GM19239 (cell line): ENCODE results near the gene ATP6AP1.
"Not testable (repeated sequence)": the region's sequence is repeated elsewhere in the genome, so short reads cannot be mapped to it uniquely, and the experiment has no call there.

Experiments
- DNase-seq: peaks from one replicate; pipeline ENCODE4 v3.0.0; 2011; ENCODE audit warnings: low spot score; ENCODE audit not compliant: insufficient read length
- FAIRE-seq: peaks from 2 replicates; lab custom pipeline; 2011; peaks lifted over from hg19 to GRCh38; lab: Jason Lieb, UNC

Gene ATP6AP1, protein sequence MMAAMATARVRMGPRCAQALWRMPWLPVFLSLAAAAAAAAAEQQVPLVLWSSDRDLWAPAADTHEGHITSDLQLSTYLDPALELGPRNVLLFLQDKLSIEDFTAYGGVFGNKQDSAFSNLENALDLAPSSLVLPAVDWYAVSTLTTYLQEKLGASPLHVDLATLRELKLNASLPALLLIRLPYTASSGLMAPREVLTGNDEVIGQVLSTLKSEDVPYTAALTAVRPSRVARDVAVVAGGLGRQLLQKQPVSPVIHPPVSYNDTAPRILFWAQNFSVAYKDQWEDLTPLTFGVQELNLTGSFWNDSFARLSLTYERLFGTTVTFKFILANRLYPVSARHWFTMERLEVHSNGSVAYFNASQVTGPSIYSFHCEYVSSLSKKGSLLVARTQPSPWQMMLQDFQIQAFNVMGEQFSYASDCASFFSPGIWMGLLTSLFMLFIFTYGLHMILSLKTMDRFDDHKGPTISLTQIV

DNA sequence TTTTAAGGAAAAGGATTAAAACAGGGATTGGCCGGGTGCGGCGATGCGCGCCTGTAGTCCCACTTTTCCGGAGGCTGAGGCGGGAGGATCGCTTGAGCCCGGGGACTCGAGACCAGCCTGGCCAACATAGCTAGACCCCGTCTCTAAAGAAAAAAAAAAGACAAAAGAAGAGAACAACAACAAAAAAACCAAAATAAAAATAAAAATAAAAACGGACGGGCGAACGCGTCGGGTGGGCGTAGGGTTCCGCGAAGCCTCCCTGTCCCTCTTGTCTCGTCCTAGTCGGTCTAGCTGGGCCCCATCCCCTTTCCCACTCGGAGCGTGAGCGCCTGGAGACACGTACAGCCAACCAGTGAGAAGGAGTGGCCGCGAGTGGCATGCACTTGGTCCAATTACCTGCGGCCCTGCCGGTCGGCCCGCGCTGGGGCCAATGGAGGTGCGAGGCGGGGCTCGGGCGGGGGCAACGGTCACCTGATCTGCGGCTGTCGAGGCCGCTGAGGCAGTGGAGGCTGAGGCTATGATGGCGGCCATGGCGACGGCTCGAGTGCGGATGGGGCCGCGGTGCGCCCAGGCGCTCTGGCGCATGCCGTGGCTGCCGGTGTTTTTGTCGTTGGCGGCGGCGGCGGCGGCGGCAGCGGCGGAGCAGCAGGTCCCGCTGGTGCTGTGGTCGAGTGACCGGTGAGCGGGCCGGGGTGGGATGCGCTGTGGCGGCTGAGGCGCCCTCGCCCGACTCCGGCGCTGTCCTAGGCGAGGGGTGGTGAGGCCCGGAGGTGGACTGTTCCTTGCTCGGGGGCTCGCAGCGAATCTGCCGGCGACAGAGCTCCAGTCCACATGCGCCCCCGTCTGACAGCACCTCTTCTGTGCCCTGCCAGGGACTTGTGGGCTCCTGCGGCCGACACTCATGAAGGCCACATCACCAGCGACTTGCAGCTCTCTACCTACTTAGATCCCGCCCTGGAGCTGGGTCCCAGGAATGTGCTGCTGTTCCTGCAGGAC is at the start of gene ATP6AP1:
TSS of gene ATP6AP1 (plus strand) at position 502 of the 996 bp plus-strand sequence. CDS start at position 518, 16 bp downstream.
- FAIRE-seq (peak; percentile 97), DNase-seq (peak; percentile 84)

GRCh38 chrX:154378799-154379568 is 49.5 kb upstream of the ATP6AP1 start, which contains the start of gene EMD:
EMD (plus strand) TSS chrX:154379295; CDS start chrX:154379485, 190 bp downstream.
- FAIRE-seq, result peak; percentile 99
- no peak for DNase-seq

DNA sequence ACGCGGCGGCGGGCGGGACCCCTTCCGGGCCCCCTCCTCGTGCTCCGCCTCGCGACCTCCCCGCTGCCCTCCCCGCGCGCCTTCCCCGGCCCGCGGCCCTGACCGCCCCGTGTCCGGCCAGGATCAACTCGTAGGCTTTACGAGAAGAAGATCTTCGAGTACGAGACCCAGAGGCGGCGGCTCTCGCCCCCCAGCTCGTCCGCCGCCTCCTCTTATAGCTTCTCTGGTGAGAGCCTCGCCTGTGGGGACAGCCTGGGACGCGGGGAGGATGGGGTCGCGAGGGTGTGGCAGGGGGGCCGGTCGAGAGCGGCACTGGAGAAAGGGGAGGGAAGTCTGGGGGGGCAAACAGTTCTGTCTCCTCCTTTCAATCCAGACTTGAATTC is 48.9 kb upstream of the ATP6AP1 start:
- DNase-seq (no peak), FAIRE-seq (no peak)

- FAIRE-seq (no peak), DNase-seq (no peak)
These were observed 48.3 kb upstream of the ATP6AP1 start for GRCh38 chrX:154380153-154380552.

GRCh38 chrX:154380787-154381186 is 47.7 kb upstream of the ATP6AP1 start:
- FAIRE-seq (no peak), DNase-seq (no peak)

DNA sequence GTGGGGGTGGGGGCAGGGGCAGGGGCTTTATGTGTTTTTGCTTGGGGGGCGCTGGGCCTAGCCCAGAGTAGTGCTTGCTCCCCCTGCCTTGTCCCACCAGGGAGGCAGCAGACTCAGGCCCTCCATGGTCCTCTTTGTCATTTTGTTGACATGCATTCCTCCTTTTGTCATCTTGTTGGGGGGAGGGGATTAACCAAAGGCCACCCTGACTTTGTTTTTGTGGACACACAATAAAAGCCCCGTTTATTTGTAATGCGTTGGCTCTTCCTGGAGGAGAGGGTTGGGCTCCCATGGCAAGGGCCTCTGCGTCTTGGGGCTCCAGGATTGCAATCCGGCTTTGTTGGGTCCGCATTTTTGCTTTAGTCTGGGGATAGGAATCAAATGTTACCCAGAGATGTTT is 47.2 kb upstream of the ATP6AP1 start:
- FAIRE-seq, result no peak
- DNase-seq, result no peak

GRCh38 chrX:154382483-154383069 is 45.9 kb upstream of the ATP6AP1 start:
- DNase-seq (no peak), FAIRE-seq (no peak)

DNA sequence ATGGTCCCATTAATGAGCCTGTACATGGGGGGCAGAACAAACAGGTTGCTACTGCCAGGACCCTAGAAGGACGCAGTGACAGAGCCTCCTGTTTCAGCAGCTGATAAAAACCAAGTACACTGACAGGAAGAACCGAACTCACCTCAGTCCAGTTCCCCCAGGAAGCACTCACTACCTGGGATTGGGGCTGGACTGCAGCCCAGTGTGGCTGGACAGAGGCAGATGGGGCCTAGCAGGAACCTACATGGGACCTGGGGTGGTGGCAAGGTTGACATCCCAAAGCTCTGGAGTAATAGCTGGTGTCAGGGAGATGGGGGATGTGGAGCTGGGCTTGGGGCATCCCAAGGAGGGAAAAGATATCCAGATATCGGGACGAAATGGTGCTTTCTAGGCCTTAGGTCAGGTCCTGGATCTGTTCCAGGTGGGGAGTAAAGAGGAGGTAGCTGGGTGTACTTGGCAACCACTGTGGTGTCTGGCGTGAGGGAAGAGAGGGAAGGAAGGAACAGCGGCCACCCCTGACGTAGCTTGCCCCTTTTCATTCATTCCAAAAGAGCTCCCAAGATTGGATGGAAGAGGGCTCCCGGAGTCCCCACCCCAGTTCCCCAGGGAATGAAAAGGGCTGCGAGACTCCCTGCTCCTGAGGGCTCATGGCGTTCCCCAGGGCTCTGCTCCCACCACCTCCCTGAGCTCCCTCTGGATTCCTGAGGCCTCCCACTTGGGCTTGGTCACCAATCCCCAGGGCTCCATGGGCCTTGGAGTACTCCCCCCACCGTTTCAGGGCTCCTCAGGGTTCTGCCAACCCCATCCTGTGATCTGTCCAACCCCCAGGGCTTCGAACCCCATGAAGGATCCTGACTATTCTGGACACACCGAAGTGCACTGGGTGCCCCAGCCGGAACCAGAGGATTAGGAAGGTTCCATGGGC is 44.9 kb upstream of the ATP6AP1 start:
- DNase-seq, result no peak
- FAIRE-seq, result no peak

DNA sequence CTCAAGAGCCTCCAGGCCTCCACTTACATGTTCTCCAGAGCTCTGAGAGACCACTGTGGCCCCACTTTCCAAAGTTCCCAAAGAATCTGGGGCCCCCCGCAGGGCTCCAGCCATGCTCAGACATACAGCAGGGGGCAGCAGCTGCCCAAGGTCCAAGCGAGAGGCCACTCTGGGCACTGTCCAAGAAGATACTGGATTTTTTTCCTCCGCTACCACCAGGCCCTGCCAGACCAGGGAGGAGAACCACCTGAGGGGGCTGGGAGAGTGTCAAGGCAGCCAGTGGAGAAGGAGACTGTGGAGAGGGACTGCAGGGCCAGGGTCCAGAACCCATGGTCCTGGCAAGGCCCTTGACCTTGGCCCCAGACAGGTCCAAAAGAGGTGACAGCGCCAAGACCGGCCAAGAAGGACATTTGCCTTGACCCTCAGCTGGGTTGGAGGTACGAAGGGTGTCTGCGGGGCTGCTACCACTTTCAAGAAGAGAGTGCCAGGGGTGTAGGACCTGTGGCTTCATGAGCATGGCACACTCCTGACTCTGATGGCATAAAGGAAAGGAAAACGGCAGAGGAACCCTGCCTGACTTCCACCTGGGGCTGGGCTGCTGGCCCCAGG is 44.1 kb upstream of the ATP6AP1 start:
- FAIRE-seq (peak; percentile 64), DNase-seq (no peak)

DNA sequence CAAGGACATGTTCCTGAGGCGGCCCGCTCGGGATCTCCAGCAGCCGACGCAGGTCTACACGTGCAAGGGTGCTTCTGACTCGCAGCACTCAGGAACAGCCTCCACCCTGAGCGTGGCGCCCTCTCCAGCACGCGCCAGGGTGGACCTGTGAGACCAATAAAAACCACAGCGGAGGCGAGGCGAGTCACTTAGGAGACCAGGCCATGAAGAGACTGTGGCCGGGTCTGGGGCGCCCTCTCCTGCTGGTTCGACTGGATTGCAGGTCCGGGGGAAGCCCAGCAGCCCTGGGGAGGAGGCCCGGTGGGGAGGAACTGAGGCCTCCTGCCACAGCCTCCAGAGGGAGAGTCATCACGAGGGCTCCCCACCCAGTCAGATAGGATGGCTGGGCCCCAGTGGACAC is 40.4 kb upstream of the ATP6AP1 start:
- not testable (repeated sequence) for DNase-seq

DNA sequence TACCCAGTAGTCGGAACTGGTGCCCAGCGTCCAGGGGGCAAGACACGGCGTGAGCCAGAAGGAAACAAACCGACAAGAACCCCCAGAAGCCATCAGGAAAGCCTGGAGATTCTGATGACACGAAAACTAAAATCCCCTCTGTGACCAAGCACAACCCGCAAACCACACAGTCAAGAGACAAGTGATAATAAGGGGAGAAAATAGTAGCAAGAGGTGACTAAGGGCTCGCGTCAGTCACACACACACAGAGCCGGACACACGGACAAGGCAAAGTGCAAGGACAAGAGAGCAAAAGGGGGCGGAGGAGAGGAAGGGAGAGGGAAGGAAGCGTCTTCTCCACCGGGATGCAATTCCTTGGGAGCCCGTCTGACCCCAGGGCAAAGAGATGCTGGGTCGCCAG is 39.8 kb upstream of the ATP6AP1 start:
- DNase-seq, FAIRE-seq: not testable (repeated sequence)

More for the DNA sequence above, 40.4 kb upstream of the ATP6AP1 start:
- FAIRE-seq, result peak; percentile 98

GRCh38 chrX:154389812-154390747 is 38.4 kb upstream of the ATP6AP1 start:
- not testable (repeated sequence) for DNase-seq
- peak; percentile 95 for FAIRE-seq

GRCh38 chrX:154396363-154396762 is 32.1 kb upstream of the ATP6AP1 start:
- DNase-seq, FAIRE-seq: not testable (repeated sequence)

- FAIRE-seq (peak; percentile 82), DNase-seq (no peak)
These were observed 31.2 kb upstream of the ATP6AP1 start for GRCh38 chrX:154396973-154397887.

GRCh38 chrX:154397888-154398667 is 30.4 kb upstream of the ATP6AP1 start, which contains the start of gene RPL10:
RPL10 (plus strand) TSS chrX:154398377; CDS start chrX:154398520, 143 bp downstream.
- FAIRE-seq, result peak; percentile 95
- peak; percentile 73 for DNase-seq
